Measurements from ENCODE around the gene TACSTD2. TPM values are rescaled to one million over a fixed set of nuclear protein-coding genes. Genes with fewer than 3 reads are reported as not detected.

The TACSTD2 gene
- total RNA-seq, 1 donor from 2014 or later = not detected

- H3K9ac ChIP-seq = no peak overlapping the region
- no peak overlapping the region for H2AFZ ChIP-seq (replicated peaks)
- Mint-ChIP-seq H3K27ac (no peak overlapping the region), H3K9me3 (peaks cover 19% of the 10 kb centered on the region), H3K4me1 (peaks cover 3% of the 10 kb centered on the region), H3K36me3 (peaks cover 8% of the 10 kb centered on the region), H3K4me3 (no peak overlapping the region), H3K27me3 (ENCODE audit: insufficient read depth, low read depth) (peaks cover 24% of the 10 kb centered on the region)
- no peaks in the 10 kb centered on the region for H3K36me3 ChIP-seq
- peaks cover 6% of the 10 kb centered on the region for H3F3A ChIP-seq (ENCODE audit: low read depth)
- H3K4me2 ChIP-seq = no peak overlapping the region
- DNase-seq (ENCODE audit: low spot score) = no peak
- no peaks in the 10 kb centered on the region for H3K79me2 ChIP-seq (ENCODE audit: low read depth)
- H4K20me1 ChIP-seq (ENCODE audit: low read depth) = no peaks in the 10 kb centered on the region
- no peaks in the 10 kb centered on the region for H3K9me3 ChIP-seq (ENCODE audit: low read depth)
- H3K4me3 ChIP-seq = no peak overlapping the region
- TF ChIP-seq EZH2phosphoT487 (IDR thresholded peaks at IDR 0.05) (no peak), CTCF (IDR thresholded peaks at IDR 0.05) (no peak), EZH2 (IDR thresholded peaks at IDR 0.05) (no peak)
- peaks cover 43% of the 10 kb centered on the region for H3K27me3 ChIP-seq
- H3K4me1 ChIP-seq = no peaks in the 10 kb centered on the region
- no peak overlapping the region for H3K27ac ChIP-seq
Observed at GRCh38 chr1:58580186-58580585, 3.1 kb upstream of the TACSTD2 start.

- no peaks in the 10 kb centered on the region for H3K36me3 ChIP-seq
- peak overlapping the region; percentile 33 for H3K4me3 ChIP-seq
- H2AFZ ChIP-seq (replicated peaks) = peak overlapping the region; percentile 98
- peak overlapping the region; percentile 35 for H3K4me3 Mint-ChIP-seq
- peaks cover 20% of the 10 kb centered on the region for H3K4me1 Mint-ChIP-seq
- no peaks in the 10 kb centered on the region for H4K20me1 ChIP-seq (ENCODE audit: low read depth)
- peaks cover 8% of the 10 kb centered on the region for H3K36me3 Mint-ChIP-seq
- H3K27ac Mint-ChIP-seq = no peak overlapping the region
- H3K4me2 ChIP-seq = peak overlapping the region; percentile 66
- H3K27me3 Mint-ChIP-seq (ENCODE audit: insufficient read depth, low read depth) = peaks cover 28% of the 10 kb centered on the region
- no peak overlapping the region for H3K9ac ChIP-seq
- H3K9me3 Mint-ChIP-seq = peaks cover 14% of the 10 kb centered on the region
- no peak for DNase-seq (ENCODE audit: low spot score)
- H3K79me2 ChIP-seq (ENCODE audit: low read depth) = no peaks in the 10 kb centered on the region
- H3K4me1 ChIP-seq = peaks cover 11% of the 10 kb centered on the region
- no peak for TF ChIP-seq EZH2phosphoT487 (IDR thresholded peaks at IDR 0.05)
- no peak for TF ChIP-seq CTCF (IDR thresholded peaks at IDR 0.05)
- TF ChIP-seq EZH2 (IDR thresholded peaks at IDR 0.05) = no peak
- H3K27ac ChIP-seq = no peak overlapping the region
- peaks cover 6% of the 10 kb centered on the region for H3F3A ChIP-seq (ENCODE audit: low read depth)
- no peaks in the 10 kb centered on the region for H3K9me3 ChIP-seq (ENCODE audit: low read depth)
- H3K27me3 ChIP-seq = peaks cover 51% of the 10 kb centered on the region
Observed at GRCh38 chr1:58577654-58578030, 590 bp upstream of the TACSTD2 start.

GRCh38 chr1:58576325-58576726 lies 726 bp downstream of the TACSTD2 start:
- peaks cover 28% of the 10 kb centered on the region for H3K27me3 Mint-ChIP-seq (ENCODE audit: insufficient read depth, low read depth)
- H3F3A ChIP-seq (ENCODE audit: low read depth) = peaks cover 6% of the 10 kb centered on the region
- H3K4me1 Mint-ChIP-seq = peaks cover 23% of the 10 kb centered on the region
- peaks cover 51% of the 10 kb centered on the region for H3K27me3 ChIP-seq
- H3K4me2 ChIP-seq = no peak overlapping the region
- no peaks in the 10 kb centered on the region for H3K36me3 ChIP-seq
- H3K4me1 ChIP-seq = peaks cover 11% of the 10 kb centered on the region
- TF ChIP-seq CTCF (IDR thresholded peaks at IDR 0.05) (no peak), EZH2 (IDR thresholded peaks at IDR 0.05) (no peak), EZH2phosphoT487 (IDR thresholded peaks at IDR 0.05) (no peak)
- H3K79me2 ChIP-seq (ENCODE audit: low read depth) = no peaks in the 10 kb centered on the region
- H3K4me3 ChIP-seq = no peak overlapping the region
- no peak overlapping the region for H3K27ac Mint-ChIP-seq
- H3K9ac ChIP-seq = no peak overlapping the region
- no peak overlapping the region for H3K27ac ChIP-seq
- H3K9me3 ChIP-seq (ENCODE audit: low read depth) = no peaks in the 10 kb centered on the region
- H3K9me3 Mint-ChIP-seq = peaks cover 14% of the 10 kb centered on the region
- no peak overlapping the region for H3K4me3 Mint-ChIP-seq
- no peaks in the 10 kb centered on the region for H4K20me1 ChIP-seq (ENCODE audit: low read depth)
- no peak for DNase-seq (ENCODE audit: low spot score)
- H2AFZ ChIP-seq (replicated peaks) = no peak overlapping the region
- H3K36me3 Mint-ChIP-seq = peaks cover 8% of the 10 kb centered on the region

Measured in neural progenitor cell (in vitro differentiated cells).